ENCODE data around the gene PLEKHA8.

PLEKHA8 gene

DNA sequence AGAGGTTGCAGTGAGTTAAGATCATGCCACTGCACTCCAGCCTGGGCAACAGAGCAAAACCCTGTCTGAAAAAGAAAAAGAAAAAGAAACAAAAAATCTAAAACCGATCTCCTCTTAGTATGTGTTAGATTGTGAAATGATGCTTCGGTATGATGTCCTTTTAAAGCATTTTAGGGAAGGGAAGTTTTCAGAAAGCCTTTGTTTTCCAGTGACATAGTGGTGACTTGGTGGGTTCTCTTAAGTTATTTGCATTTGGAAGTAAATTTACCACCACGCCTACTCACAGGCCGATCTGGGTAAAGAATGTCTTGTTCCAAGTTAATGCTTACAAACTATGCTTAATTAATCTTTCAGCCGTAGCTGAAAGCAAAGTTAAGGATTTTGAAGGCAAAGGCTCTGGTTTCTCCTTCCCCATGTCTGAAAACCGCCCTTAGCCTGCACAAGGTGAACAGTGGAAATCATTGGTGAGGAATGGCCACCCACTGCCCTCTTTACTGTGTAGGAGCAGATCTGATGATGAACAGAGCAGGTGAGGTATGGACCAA is 117.3 kb downstream of the PLEKHA8 start:
- no peak for TF ChIP-seq GATA2 (IDR thresholded peaks at IDR 0.05; ENCODE audit: low read depth, low read length)
- no peak for TF ChIP-seq GATA3 (IDR thresholded peaks at IDR 0.05; ENCODE audit: low read depth, low read length)

DNA sequence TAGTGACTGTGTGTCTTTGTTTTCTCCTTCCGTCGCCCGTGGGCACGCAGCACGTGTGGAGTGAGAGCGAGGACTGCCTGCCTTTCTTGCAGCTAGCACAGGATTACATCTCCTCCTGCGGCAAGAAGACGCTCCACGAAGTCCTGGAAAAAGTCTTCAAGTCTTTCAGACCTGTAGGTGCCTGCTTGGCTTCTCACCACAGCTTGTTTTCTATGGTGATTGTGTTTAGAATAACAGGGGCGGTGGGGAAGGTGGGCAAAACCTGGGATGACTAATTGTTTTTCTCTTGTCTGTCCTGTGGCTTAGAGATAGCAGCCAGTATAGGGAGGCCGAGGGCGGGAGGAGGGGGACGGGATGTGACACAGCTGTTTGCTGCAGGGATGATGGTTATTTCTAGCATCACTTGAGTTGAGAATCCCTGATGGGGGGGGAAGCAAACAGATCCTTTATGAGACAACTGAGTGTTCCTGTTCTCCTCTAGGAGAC is 118.0 kb downstream of the PLEKHA8 start:
- TF ChIP-seq GATA3 (IDR thresholded peaks at IDR 0.05; ENCODE audit: low read depth, low read length) (no peak), GATA2 (IDR thresholded peaks at IDR 0.05; ENCODE audit: low read depth, low read length) (peak; percentile 39; the same call in 1 of the 2 replicates)

DNA sequence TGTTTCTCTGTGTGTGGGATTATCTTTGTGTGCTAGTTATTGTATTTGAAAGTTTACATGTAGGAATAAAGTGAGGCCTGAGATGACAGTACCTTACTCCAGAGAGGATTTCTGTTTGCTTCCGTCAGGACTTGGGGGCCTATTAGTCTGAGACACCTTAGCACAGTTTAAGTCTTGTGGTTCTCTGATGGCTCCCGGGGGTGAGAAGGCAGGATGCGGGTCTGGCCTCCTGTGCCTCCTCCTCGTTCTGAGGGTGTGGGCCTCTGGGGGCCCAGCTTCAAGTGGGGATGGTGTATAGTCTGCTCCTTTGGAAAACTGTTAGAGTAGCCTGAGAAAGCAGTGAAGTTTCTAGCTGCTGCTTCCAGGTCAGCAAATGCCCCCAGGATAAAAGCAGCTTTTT is 119.0 kb downstream of the PLEKHA8 start:
- no peak for TF ChIP-seq GATA3 (IDR thresholded peaks at IDR 0.05; ENCODE audit: low read depth, low read length)
- TF ChIP-seq GATA2 (IDR thresholded peaks at IDR 0.05; ENCODE audit: low read depth, low read length), result no peak

DNA sequence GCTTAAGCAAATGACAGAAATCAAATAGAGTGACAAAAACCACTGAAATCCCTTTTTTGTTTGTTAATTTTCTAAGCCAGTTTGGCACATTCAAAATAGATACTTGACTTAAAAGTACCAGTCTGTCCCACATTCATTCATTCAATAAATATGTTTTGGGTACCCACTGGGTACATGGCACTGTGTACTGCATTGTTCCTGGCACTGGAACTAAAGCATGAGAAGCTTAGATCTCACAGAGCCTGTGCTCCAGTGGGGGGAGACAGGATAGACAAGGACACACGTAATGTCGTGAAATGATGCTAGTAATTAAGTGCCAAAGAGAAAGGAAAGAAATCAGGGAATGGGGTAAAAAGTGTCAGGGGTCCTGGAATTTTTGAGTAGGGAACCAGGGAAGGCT is 119.6 kb downstream of the PLEKHA8 start:
- TF ChIP-seq GATA3 (IDR thresholded peaks at IDR 0.05; ENCODE audit: low read depth, low read length) (no peak), GATA2 (IDR thresholded peaks at IDR 0.05; ENCODE audit: low read depth, low read length) (no peak)

DNA sequence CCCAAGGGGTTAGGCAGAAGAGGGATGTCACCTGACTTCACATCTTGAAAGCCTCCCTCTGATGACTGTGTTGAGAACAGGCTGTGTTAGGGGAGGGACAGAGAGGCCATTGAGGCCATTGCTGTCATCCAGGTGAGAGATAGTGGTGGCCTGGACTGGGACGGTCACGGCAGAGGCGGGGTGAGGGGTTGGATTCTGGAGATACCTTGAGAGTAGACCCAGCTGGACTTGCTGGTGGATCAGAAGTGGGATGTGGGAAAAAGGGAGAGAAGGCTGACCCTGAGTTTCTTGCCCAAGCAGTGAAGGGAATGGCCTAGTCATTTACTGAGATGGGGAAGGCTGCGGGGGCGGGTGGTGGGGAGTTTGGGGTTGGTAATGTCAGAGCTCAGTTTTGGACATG is 120.2 kb downstream of the PLEKHA8 start:
- TF ChIP-seq GATA2 (IDR thresholded peaks at IDR 0.05; ENCODE audit: low read depth, low read length) (no peak), GATA3 (IDR thresholded peaks at IDR 0.05; ENCODE audit: low read depth, low read length) (no peak)

DNA sequence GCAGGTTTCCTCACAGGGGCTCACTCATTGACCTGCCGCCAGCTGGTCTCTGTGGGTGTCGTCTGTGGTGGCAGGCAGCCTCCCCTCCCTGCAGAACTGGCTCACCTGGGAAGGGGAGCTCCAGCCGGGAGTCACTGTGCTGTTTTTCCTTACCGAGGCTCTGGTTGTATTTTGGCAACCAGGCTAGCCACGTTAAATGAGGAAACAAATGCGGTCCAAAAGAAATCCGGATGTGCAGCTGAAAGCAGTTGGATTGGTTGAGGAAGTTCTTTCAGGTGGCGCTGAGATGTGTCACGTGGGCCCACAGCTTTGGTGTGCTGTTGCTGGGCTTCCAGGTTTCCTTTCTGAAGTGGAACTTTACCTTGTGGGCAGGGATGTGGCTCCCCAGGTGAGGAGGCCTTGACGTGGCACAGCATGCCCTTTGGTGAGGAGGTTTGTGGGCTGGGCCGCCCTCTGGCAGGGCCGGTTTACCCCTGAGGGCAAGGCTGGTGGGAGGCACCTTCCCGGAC is 120.8 kb downstream of the PLEKHA8 start:
- no peak for TF ChIP-seq GATA3 (IDR thresholded peaks at IDR 0.05; ENCODE audit: low read depth, low read length)

DNA sequence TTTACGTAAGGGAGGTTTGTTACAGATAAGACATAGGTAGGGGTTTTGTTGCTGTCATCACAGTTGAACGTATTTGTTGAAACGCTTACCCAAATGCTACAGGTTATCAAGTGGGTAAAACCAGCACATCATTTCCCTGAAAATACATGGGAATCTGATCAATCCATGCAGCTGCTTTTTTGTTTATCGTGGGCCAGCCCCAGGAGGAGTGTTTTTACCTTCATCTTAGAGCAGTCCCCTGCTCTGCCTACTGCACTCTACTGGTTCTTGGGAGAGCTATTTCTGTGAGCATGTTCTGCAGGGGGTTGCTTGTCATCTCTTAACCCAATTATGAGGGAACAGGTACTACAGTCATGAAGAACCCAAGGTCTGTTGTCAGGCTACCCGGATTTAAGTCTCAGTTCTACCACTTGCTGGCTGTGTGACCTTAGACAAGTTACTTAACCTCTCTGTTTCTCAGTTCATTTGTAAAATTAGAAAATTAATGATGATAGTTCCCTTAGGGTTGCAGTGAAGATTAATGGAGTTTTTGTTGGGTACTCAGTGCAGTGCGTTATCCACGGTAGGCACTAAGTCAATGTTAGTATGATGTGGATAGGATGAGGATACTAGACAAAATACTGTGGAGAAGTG is 121.5 kb downstream of the PLEKHA8 start:
- TF ChIP-seq GATA3 (IDR thresholded peaks at IDR 0.05; ENCODE audit: low read depth, low read length), result no peak
- TF ChIP-seq GATA2 (IDR thresholded peaks at IDR 0.05; ENCODE audit: low read depth, low read length), result no peak

DNA sequence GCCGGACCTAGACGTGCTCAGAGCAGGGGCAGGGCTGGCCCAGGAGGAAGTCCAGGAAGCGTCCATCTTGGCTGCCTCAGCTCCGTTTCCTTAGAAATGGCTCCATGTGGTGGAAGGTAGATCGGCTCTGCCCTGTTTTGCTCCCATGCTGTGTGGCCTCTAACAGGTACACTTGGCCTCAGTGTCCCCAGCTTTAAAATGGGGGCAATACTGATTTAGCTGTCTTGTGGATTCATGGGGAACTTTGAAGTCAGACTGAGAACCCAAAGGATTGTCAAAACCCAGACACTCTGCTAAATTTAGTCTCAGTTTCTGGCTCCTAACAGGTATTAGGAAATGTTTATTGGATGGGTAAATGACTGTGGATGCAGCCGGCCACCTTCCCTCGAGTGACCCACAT is 122.5 kb downstream of the PLEKHA8 start:
- no peak for TF ChIP-seq GATA2 (IDR thresholded peaks at IDR 0.05; ENCODE audit: low read depth, low read length)
- TF ChIP-seq GATA3 (IDR thresholded peaks at IDR 0.05; ENCODE audit: low read depth, low read length), result no peak

DNA sequence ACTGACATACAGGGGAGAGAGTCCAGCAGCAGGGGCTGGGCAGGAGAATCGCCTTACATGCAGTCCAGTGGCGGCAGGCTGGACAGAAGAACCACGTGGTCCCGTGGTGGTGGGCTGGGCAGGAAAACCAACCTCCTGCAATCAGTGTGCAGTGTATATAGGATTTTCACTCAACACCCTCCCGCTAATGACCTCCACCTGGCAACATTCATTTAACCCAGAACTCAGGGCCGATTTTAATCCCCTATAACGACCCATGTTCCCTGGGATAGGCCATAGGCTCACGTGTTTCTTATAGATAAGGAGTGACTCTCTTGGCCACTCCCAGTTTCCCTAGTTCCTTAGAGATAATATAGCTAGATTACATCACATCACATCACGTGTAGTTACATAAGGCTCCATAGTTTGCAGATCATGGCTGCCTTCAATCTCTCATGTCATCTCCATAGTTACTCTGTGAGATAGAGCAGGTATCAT is 125.9 kb downstream of the PLEKHA8 start:
- TF ChIP-seq GATA3 (IDR thresholded peaks at IDR 0.05; ENCODE audit: low read depth, low read length) (no peak), GATA2 (IDR thresholded peaks at IDR 0.05; ENCODE audit: low read depth, low read length) (no peak)

DNA sequence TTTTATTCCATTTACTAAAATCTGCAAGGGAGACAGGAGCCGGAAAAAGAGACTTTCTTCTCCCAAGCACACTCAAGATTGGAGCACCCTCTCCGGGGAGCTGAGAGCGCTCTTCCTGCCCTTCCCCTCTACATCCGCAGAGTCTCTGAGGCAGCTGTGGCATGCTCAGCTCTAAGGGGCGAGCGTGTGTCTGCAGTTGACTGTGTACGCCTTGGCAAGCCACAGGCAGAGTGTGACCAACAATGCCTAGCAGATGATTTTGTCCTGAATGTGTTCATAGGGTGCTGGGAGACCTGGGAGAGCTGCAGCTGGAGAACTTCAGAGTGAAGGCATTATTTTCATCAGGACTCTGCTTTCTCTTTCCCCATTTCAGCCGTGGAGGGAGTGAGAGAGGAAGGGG is 127.3 kb downstream of the PLEKHA8 start:
- no peak for TF ChIP-seq GATA3 (IDR thresholded peaks at IDR 0.05; ENCODE audit: low read depth, low read length)
- no peak for TF ChIP-seq GATA2 (IDR thresholded peaks at IDR 0.05; ENCODE audit: low read depth, low read length)

DNA sequence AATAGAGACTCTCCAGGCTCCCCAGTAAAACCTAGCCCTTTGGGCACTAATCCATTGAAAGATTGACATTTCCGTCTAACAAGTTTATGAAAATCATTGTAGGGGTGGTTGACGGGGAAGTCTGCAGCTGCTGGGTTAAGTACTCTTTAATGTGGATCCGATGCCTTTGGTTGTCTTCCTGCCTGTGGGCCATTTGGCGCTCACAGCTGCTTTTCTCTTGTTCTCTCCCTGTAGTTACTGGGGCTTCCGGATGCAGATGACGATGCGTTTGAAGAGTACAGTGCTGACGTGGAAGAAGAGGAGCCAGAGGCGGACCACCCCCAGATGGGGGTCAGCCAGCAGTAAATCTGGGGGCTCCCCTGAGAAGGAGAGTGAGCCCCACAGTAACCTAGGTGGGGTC is 129.0 kb downstream of the PLEKHA8 start:
- TF ChIP-seq GATA3 (IDR thresholded peaks at IDR 0.05; ENCODE audit: low read depth, low read length), result no peak
- no peak for TF ChIP-seq GATA2 (IDR thresholded peaks at IDR 0.05; ENCODE audit: low read depth, low read length)

DNA sequence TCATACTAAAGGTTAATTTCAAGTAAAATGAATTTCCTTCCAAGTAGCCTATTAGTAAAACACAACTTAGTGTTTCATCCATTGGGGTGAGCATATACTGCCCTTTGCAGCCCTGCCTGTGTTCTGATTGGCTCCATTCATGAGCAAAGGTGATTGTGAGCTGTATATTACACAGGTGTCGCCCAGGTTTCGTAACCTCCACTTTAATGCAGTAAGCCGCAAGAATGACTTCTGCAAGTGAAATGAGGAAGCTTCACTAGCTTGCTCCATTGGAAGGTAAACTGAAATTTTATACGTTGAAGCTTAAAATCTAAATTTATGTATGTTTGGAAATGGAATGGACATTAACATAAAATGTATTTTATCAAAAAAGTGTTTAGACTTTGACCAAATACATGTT is 131.0 kb downstream of the PLEKHA8 start:
- no peak for TF ChIP-seq GATA3 (IDR thresholded peaks at IDR 0.05; ENCODE audit: low read depth, low read length)

DNA sequence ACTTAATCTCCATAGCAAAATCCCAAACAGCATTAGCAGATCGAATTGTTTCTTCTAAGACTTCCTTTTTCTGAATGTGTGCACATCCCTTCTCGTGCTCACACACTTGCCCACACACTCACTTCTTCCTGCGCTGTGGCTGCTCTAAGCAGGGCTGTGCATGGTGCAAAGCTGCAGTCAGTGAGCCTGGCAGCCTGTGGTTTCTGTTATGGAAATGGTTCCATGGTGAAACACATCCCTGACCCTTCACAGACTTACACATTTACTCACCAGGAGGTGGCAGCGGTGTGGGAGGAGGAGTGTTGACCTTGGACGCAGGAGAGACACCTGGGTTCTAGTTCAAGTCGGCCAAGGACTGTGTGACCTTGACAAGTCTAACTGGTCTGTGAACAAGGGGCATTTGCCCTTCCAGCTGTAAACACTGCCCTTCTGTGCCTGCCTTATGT is 131.5 kb downstream of the PLEKHA8 start:
- TF ChIP-seq GATA3 (IDR thresholded peaks at IDR 0.05; ENCODE audit: low read depth, low read length) (no peak), GATA2 (IDR thresholded peaks at IDR 0.05; ENCODE audit: low read depth, low read length) (no peak)

DNA sequence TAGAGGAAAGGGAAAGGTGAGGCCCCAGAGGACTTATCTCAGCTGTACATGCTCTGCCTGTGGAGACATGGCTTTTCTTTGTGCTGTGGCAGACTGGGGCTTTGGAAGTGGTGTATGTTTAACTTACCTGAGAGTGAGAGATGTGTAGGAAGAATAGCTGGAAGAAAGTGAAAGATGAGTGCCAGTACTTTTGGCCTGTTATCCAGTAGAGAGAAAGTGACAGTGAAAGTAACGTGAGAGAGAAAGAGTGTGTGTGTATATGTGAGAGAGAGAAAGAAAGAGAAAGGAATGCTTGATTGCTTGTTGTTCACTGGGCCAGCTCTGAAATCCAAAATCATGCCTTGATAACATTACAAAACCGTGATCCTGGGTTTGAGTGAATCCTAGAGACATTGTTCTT is 132.1 kb downstream of the PLEKHA8 start:
- no peak for TF ChIP-seq GATA2 (IDR thresholded peaks at IDR 0.05; ENCODE audit: low read depth, low read length)
- no peak for TF ChIP-seq GATA3 (IDR thresholded peaks at IDR 0.05; ENCODE audit: low read depth, low read length)

DNA sequence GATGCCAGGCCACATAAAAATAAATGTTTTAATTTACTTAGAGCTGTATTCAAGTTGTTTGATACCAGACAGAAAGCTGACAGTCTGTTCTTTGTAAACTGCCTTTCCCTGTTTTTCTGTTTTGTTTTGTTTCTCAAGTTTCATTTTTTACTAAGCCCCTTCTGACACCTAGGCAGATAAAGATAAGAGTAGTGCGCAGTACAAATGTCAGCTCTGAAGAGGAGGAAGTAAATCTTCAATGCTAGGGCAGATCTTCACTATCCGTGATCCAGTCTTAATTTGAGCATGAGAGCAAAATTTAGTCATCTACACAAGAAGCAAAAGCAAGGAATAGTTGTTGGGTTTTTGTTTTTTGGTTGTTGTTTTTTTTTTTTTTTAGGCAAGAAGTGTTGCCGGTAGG is 133.9 kb downstream of the PLEKHA8 start:
- no peak for TF ChIP-seq GATA2 (IDR thresholded peaks at IDR 0.05; ENCODE audit: low read depth, low read length)
- TF ChIP-seq GATA3 (IDR thresholded peaks at IDR 0.05; ENCODE audit: low read depth, low read length), result no peak
